GM12874 (cell line): ENCODE measurements around the gene ORAI1.

Experiments
- CTCF ChIP-seq: IDR thresholded peaks from 2 replicates; pipeline ENCODE4 v1.5.1; 2011; ENCODE audit warnings: low read depth, mild to moderate bottlenecking, control low read depth, low read length, moderate library complexity; ENCODE audit not compliant: insufficient read depth

Gene ORAI1

GRCh38 chr12:121580959-121581685, 45.2 kb upstream of the ORAI1 start, which contains the start of gene KDM2B:
Gene KDM2B, minus strand, starts transcription at chr12:121581023. Its CDS starts 112 bp downstream, at chr12:121580911.
- TF ChIP-seq CTCF = no peak

GRCh38 chr12:121581686-121582429, 44.5 kb upstream of the ORAI1 start:
- no peak for TF ChIP-seq CTCF

- no peak for TF ChIP-seq CTCF
These were observed 43.6 kb upstream of the ORAI1 start for GRCh38 chr12:121582583-121583333.

- TF ChIP-seq CTCF = no peak
These were observed 35.7 kb upstream of the ORAI1 start for GRCh38 chr12:121590476-121591143.

- TF ChIP-seq CTCF = no peak
These were observed 34.0 kb upstream of the ORAI1 start for GRCh38 chr12:121592320-121592719.

GRCh38 chr12:121595520-121595919, 30.8 kb upstream of the ORAI1 start:
- no peak for TF ChIP-seq CTCF
